Keratinocyte (primary cell): ENCODE data around the gene TWIST1. TPM values are rescaled to one million over a fixed set of nuclear protein-coding genes. Genes with fewer than 3 reads are reported as not detected.
A peak's percentile ranks its signal among the peaks of the same experiment; 100 is the strongest.

Experiments
- DNase-seq: peaks from one replicate; pipeline ENCODE4 v3.0.0-alpha.2; 2011; ENCODE audit warnings: low read depth, missing footprints, low spot score
- FAIRE-seq: peaks from 2 replicates; lab custom pipeline; 2011; peaks lifted over from hg19 to GRCh38; lab: Jason Lieb, UNC
- H2AFZ ChIP-seq: 2 replicates; pipeline ENCODE4 v1.6.0; 2012; ENCODE audit warnings: low read length, control low read depth, inconsistent platforms; ENCODE audit not compliant: control insufficient read depth
- H3K27ac ChIP-seq: 2 replicates; pipeline ENCODE4 v1.5.1; 2011; ENCODE audit warnings: low read length; ENCODE audit not compliant: control insufficient read depth, insufficient read depth
- H3K27me3 ChIP-seq: 3 replicates; pipeline ENCODE4 v1.6.0; 2011; ENCODE audit warnings: low read length; ENCODE audit not compliant: control insufficient read depth, insufficient read depth; ENCODE audit errors: extremely low read depth
- H3K36me3 ChIP-seq, 2 experiments: 2 replicates in 1 of 2; 3 replicates in 1 of 2; pipeline ENCODE4 v1.5.1; 2011; ENCODE audit warnings: low read length in 2 of 2, mild to moderate bottlenecking in 1 of 2; ENCODE audit not compliant: control insufficient read depth in 2 of 2, insufficient read depth in 2 of 2; ENCODE audit errors: extremely low read depth in 1 of 2
- H3K4me1 ChIP-seq: 3 replicates; pipeline ENCODE4 v1.5.1; 2011; ENCODE audit warnings: low read length; ENCODE audit not compliant: control insufficient read depth, insufficient read depth; ENCODE audit errors: extremely low read depth
- H3K4me2 ChIP-seq: 3 replicates; pipeline ENCODE4 v1.6.0; 2011; ENCODE audit warnings: low read depth, low read length; ENCODE audit not compliant: control insufficient read depth, insufficient read depth; ENCODE audit errors: extremely low read depth
- H3K4me3 ChIP-seq, 3 experiments: fragments of 200-600 bp in 1 of 3; sonication (generic) in 1 of 3; 2 replicates in 2 of 3; 3 replicates in 1 of 3; pipeline ENCODE4 v1.5.1; 2011 to 2016; ENCODE audit warnings: low read length in 3 of 3, mild to moderate bottlenecking in 3 of 3, control low read depth in 2 of 3, inconsistent platforms in 1 of 3, low read depth in 1 of 3, mixed read lengths in 1 of 3, mixed run types in 1 of 3, moderate library complexity in 1 of 3; ENCODE audit not compliant: control insufficient read depth in 2 of 3, insufficient read depth in 2 of 3; ENCODE audit errors: extremely low read depth in 1 of 3
- H3K79me2 ChIP-seq: 2 replicates; pipeline ENCODE4 v1.6.0; 2012; ENCODE audit warnings: low read length; ENCODE audit not compliant: control insufficient read depth, insufficient read depth
- H3K9ac ChIP-seq: 3 replicates; pipeline ENCODE4 v1.6.0; 2011; ENCODE audit warnings: low read length; ENCODE audit not compliant: control insufficient read depth, insufficient read depth; ENCODE audit errors: extremely low read depth
- H3K9me1 ChIP-seq: 3 replicates; pipeline ENCODE4 v1.6.0; 2011; ENCODE audit warnings: low read length; ENCODE audit not compliant: control insufficient read depth, insufficient read depth; ENCODE audit errors: extremely low read depth
- H3K9me3 ChIP-seq: 2 replicates; pipeline ENCODE4 v1.5.1; 2012; ENCODE audit warnings: low read depth, low read length; ENCODE audit not compliant: control insufficient read depth
- H4K20me1 ChIP-seq: 3 replicates; pipeline ENCODE4 v1.6.0; 2011; ENCODE audit warnings: low read length; ENCODE audit not compliant: control insufficient read depth, insufficient read depth; ENCODE audit errors: extremely low read depth
- EZH2 ChIP-seq: IDR thresholded peaks from one replicate; pipeline ENCODE4 v1.6.1; 2012; ENCODE audit warnings: inconsistent platforms, mild to moderate bottlenecking, low read length, moderate library complexity
- dilution Hi-C: fragments of 300-500 bp; cut with MboI; formaldehyde crosslinking; loops from one replicate; pipeline ENCODE4 v1.7.0; 2020; ENCODE audit warnings: low sequenced_read_pairs; ENCODE audit not compliant: extremely low pct_ligation_motif_present
- polyA plus RNA-seq, 5 experiments: library from polyadenylated mRNA; depleted of rRNA in 3 of 5; stranded (reverse) in 3 of 5; stranded (forward) in 1 of 5; unstranded in 1 of 5; fragments of >200 nt; gene quantifications; 1 replicate in 1 of 5; 2 replicates in 3 of 5; 3 replicates in 1 of 5; pipeline versions ENCODE4 v1.2.1 to v1.2.3, GENCODE V29; 2011 to 2012; ENCODE audit warnings: missing spikeins in 2 of 5, low read depth in 1 of 5, low replicate concordance in 1 of 5
- TF ChIP-seq, protein P1 (sequence below), 3 experiments: IDR thresholded peaks in 1 of 3; conservative IDR thresholded peaks in 1 of 3; optimal IDR thresholded peaks in 1 of 3; 2 replicates in 2 of 3; 3 replicates in 1 of 3; pipeline versions ENCODE3 to v1.5.1; 2011; ENCODE audit warnings: low read length in 3 of 3, mild to moderate bottlenecking in 3 of 3, moderate library complexity in 2 of 3, control low read depth in 1 of 3, inconsistent platforms in 1 of 3; ENCODE audit not compliant: insufficient read depth in 2 of 3; ENCODE audit errors: extremely low read depth in 1 of 3

The TWIST1 gene
- polyA plus RNA-seq, 1 donor (not counting 4 experiments of a cell fraction or from before 2014, with no cell fraction given), result 1.5 TPM

- Histone ChIP-seq H3K4me1 (no peaks in the 10 kb centered on the region), H3K9me3 (no peaks in the 10 kb centered on the region), H3K4me2 (no peak overlapping the region), H3K9me1 (no peaks in the 10 kb centered on the region), H3K27me3 (peaks cover 38% of the 10 kb centered on the region), H3K4me3 (no peak overlapping the region), H2AFZ (no peak overlapping the region), H3K27ac (no peak overlapping the region), H3K36me3 (no peaks in the 10 kb centered on the region), H3K79me2 (no peaks in the 10 kb centered on the region), H3K9ac (no peak overlapping the region), H4K20me1 (no peaks in the 10 kb centered on the region)
- dilution Hi-C loops, result no loop called here
- DNase-seq, result no peak
- FAIRE-seq, result peak; percentile 56
- TF ChIP-seq, protein P1, sequence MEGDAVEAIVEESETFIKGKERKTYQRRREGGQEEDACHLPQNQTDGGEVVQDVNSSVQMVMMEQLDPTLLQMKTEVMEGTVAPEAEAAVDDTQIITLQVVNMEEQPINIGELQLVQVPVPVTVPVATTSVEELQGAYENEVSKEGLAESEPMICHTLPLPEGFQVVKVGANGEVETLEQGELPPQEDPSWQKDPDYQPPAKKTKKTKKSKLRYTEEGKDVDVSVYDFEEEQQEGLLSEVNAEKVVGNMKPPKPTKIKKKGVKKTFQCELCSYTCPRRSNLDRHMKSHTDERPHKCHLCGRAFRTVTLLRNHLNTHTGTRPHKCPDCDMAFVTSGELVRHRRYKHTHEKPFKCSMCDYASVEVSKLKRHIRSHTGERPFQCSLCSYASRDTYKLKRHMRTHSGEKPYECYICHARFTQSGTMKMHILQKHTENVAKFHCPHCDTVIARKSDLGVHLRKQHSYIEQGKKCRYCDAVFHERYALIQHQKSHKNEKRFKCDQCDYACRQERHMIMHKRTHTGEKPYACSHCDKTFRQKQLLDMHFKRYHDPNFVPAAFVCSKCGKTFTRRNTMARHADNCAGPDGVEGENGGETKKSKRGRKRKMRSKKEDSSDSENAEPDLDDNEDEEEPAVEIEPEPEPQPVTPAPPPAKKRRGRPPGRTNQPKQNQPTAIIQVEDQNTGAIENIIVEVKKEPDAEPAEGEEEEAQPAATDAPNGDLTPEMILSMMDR (optimal IDR thresholded peaks at IDR 0.05 in 1 of 3, IDR thresholded peaks at IDR 0.05 in 1 of 3, conservative IDR thresholded peaks at IDR 0.05 in 1 of 3; ENCODE audit: extremely low read depth in 1 of 3, insufficient read depth in 2 of 3, low read length in 3 of 3), result peak; percentile 26 to 76 (median 66)
- TF ChIP-seq EZH2, result no peak
Measured at GRCh38 chr7:19121977-19122588, 4.6 kb upstream of the TWIST1 start.

GRCh38 chr7:19119870-19120486, 2.5 kb upstream of the TWIST1 start:
- Histone ChIP-seq H3K36me3 (no peaks in the 10 kb centered on the region), H3K9me3 (no peaks in the 10 kb centered on the region), H3K9ac (no peak overlapping the region), H3K27me3 (peaks cover 44% of the 10 kb centered on the region), H3K4me1 (peaks cover 5% of the 10 kb centered on the region), H3K9me1 (no peaks in the 10 kb centered on the region), H3K79me2 (no peaks in the 10 kb centered on the region), H3K4me2 (no peak overlapping the region), H4K20me1 (no peaks in the 10 kb centered on the region), H3K27ac (no peak overlapping the region), H3K4me3 (no peak overlapping the region), H2AFZ (no peak overlapping the region)
- TF ChIP-seq, protein P1 (optimal IDR thresholded peaks at IDR 0.05 in 1 of 3, IDR thresholded peaks at IDR 0.05 in 1 of 3, conservative IDR thresholded peaks at IDR 0.05 in 1 of 3; ENCODE audit: extremely low read depth in 1 of 3, insufficient read depth in 2 of 3, low read length in 3 of 3), result no peak
- no peak for TF ChIP-seq EZH2
- DNase-seq (no peak), FAIRE-seq (no peak)
- dilution Hi-C loops, result no loop called here
